Hepatocyte (in vitro differentiated cells): ENCODE measurements around the gene APBA2. TPM values are rescaled to one million over a fixed set of nuclear protein-coding genes. Genes with fewer than 3 reads are reported as not detected.

ENCODE experiments used
- DNase-seq: peaks from one replicate; pipeline ENCODE4 v3.0.0-alpha.2; 2016; ENCODE audit warnings: low spot score
- H2AFZ ChIP-seq: fragments of 200-600 bp; sonication (generic); 2 replicates; pipeline ENCODE4 v1.6.0; 2016; ENCODE audit warnings: antibody characterized with exemption, mild to moderate bottlenecking
- H3K27ac ChIP-seq: fragments of 200-600 bp; sonication (generic); 2 replicates; pipeline ENCODE4 v1.5.1; 2016; ENCODE audit warnings: mild to moderate bottlenecking
- H3K27me3 ChIP-seq: fragments of 200-600 bp; sonication (generic); 2 replicates; pipeline ENCODE4 v1.6.1; 2016
- H3K36me3 ChIP-seq: fragments of 200-600 bp; sonication (generic); replicated peaks from 2 replicates; pipeline ENCODE4 v1.5.1; 2016; ENCODE audit warnings: low read depth; ENCODE audit not compliant: insufficient read depth
- H3K4me1 ChIP-seq: fragments of 200-600 bp; sonication (generic); 2 replicates; pipeline ENCODE4 v1.5.1; 2016; ENCODE audit warnings: mild to moderate bottlenecking, moderate library complexity; ENCODE audit not compliant: insufficient read depth
- H3K4me2 ChIP-seq: fragments of 200-600 bp; sonication (generic); 2 replicates; pipeline ENCODE4 v1.6.0; 2016
- H3K4me3 ChIP-seq: fragments of 200-600 bp; sonication (generic); 2 replicates; pipeline ENCODE4 v1.5.1; 2016; ENCODE audit warnings: mild to moderate bottlenecking
- H3K79me2 ChIP-seq: fragments of 200-600 bp; sonication (generic); 2 replicates; pipeline ENCODE4 v1.6.0; 2017; ENCODE audit warnings: mild to moderate bottlenecking
- H3K9me2 ChIP-seq: fragments of 200-600 bp; sonication (generic); replicated peaks from 2 replicates; pipeline ENCODE4 v1.6.0; 2017; ENCODE audit warnings: mild to moderate bottlenecking; ENCODE audit not compliant: insufficient read depth
- H3K9me3 ChIP-seq: fragments of 200-600 bp; sonication (generic); 2 replicates; pipeline ENCODE4 v1.5.1; 2016; ENCODE audit warnings: low read depth, mild to moderate bottlenecking
- H4K20me1 ChIP-seq: fragments of 200-600 bp; sonication (generic); 2 replicates; pipeline ENCODE4 v1.6.0; 2016; ENCODE audit warnings: mild to moderate bottlenecking; ENCODE audit not compliant: insufficient read depth, poor library complexity, severe bottlenecking
- EZH2 ChIP-seq: fragments of 200-600 bp; sonication (generic); IDR thresholded peaks from 2 replicates; pipeline ENCODE4 v1.6.1; 2016; ENCODE audit warnings: antibody characterized with exemption, mild to moderate bottlenecking, borderline replicate concordance
- EZH2phosphoT487 ChIP-seq: fragments of 200-600 bp; sonication (generic); IDR thresholded peaks from one replicate; pipeline ENCODE4 v1.6.1; 2018; ENCODE audit warnings: antibody characterized with exemption, mild to moderate bottlenecking, low read depth, moderate library complexity; ENCODE audit not compliant: unreplicated experiment, severe bottlenecking
- WGBS: methylation state at CpG from one replicate; pipeline ENCODE4 v1.1.6; 2016; ENCODE audit warnings: low lambda C conversion rate; ENCODE audit errors: missing lambda C conversion rate; 5-methylcytosine and 5-hydroxymethylcytosine counted together
- polyA plus RNA-seq: library from polyadenylated mRNA; unstranded; fragments of >200 nt; fragmentation: Nextera tagmentation; extraction: Ambion mirVana; gene quantifications from 2 replicates; pipeline ENCODE4 v1.2.1, GENCODE V29; 2016
- total RNA-seq: library from RNA; depleted of rRNA; stranded (reverse); fragments of >200 nt; gene quantifications from 2 replicates; pipeline ENCODE4 v1.2.3, GENCODE V29; 2014
- TF ChIP-seq, protein P1 (sequence below): fragments of 200-600 bp; sonication (generic); IDR thresholded peaks from 2 replicates; pipeline ENCODE4 v1.5.1; 2016; ENCODE audit warnings: antibody characterized with exemption, mild to moderate bottlenecking; ENCODE audit not compliant: poor library complexity

APBA2 gene
- total and polyA plus RNA-seq, 2 experiments from 2014 or later: 8.4 to 10.1 TPM

- Histone ChIP-seq H3K27ac (no peak overlapping the region), H3K4me3 (no peak overlapping the region), H3K9me3 (no peaks in the 10 kb centered on the region), H3K4me2 (no peak overlapping the region), H3K27me3 (no peaks in the 10 kb centered on the region), H3K79me2 (no peaks in the 10 kb centered on the region), H3K9me2 (no peaks in the 10 kb centered on the region), H3K36me3 (no peaks in the 10 kb centered on the region), H3K4me1 (no peaks in the 10 kb centered on the region), H2AFZ (no peak overlapping the region), H4K20me1 (no peaks in the 10 kb centered on the region)
- WGBS: 88% methylated on average over 10 of the region's 10 CpGs
- no peak for TF ChIP-seq EZH2
- TF ChIP-seq EZH2phosphoT487: no peak
- TF ChIP-seq, protein P1, sequence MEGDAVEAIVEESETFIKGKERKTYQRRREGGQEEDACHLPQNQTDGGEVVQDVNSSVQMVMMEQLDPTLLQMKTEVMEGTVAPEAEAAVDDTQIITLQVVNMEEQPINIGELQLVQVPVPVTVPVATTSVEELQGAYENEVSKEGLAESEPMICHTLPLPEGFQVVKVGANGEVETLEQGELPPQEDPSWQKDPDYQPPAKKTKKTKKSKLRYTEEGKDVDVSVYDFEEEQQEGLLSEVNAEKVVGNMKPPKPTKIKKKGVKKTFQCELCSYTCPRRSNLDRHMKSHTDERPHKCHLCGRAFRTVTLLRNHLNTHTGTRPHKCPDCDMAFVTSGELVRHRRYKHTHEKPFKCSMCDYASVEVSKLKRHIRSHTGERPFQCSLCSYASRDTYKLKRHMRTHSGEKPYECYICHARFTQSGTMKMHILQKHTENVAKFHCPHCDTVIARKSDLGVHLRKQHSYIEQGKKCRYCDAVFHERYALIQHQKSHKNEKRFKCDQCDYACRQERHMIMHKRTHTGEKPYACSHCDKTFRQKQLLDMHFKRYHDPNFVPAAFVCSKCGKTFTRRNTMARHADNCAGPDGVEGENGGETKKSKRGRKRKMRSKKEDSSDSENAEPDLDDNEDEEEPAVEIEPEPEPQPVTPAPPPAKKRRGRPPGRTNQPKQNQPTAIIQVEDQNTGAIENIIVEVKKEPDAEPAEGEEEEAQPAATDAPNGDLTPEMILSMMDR: no peak
- no peak for DNase-seq
These were observed 35.6 kb downstream of the APBA2 start for GRCh38 chr15:28921336-28921735.

DNA sequence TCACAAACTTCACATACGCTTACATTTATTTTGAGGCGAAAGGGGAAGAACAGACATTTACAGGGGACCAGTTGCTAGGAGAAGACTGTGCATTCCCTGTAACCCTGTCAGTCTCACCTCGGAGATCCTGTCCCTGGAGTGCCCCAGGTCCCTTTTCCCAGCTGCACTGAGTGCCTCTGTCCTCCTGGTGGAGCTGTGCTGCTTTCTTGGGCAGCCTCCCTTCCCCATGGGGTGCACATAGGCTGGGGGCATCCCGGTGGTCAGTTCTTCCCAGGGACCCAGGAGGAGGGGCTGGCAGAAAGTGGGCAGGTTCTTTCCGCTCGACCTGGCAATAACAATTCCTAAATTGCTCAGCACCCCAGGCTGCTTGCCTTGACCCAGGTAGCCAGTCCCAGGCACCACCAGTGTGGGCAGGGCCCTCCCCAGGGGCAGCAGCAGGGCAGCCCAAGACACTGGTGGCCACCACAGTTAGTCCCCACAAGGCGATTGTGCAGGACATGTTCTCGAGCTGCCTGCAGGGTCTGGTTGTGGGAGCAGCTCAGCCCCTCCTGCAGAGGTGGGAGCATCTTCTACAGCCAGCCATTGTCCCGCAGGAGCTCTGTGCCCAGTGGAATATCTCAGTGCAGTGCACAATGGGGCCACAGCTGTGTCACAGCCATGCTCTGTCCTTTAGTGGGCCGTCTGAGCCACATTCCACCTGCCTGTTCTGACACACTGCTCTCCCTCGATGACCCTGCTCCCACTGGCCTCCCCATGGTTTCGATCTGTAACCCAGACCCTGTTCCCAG, 36.3 kb downstream of the APBA2 start:
- WGBS: 86% methylated on average over 12 of the region's 12 CpGs
- Histone ChIP-seq H3K79me2 (no peaks in the 10 kb centered on the region), H3K4me3 (no peak overlapping the region), H3K9me2 (no peaks in the 10 kb centered on the region), H3K36me3 (no peaks in the 10 kb centered on the region), H3K4me2 (no peak overlapping the region), H3K4me1 (no peaks in the 10 kb centered on the region), H4K20me1 (no peaks in the 10 kb centered on the region), H2AFZ (no peak overlapping the region), H3K27me3 (no peaks in the 10 kb centered on the region), H3K27ac (no peak overlapping the region), H3K9me3 (no peaks in the 10 kb centered on the region)
- TF ChIP-seq EZH2phosphoT487 (no peak), EZH2 (no peak)
- TF ChIP-seq, protein P1: no peak
- no peak for DNase-seq

GRCh38 chr15:28922707-28923012, 36.9 kb downstream of the APBA2 start:
- no peak for DNase-seq
- Histone ChIP-seq H3K9me3 (no peaks in the 10 kb centered on the region), H3K4me1 (no peaks in the 10 kb centered on the region), H3K9me2 (no peaks in the 10 kb centered on the region), H3K4me3 (no peak overlapping the region), H3K4me2 (no peak overlapping the region), H2AFZ (no peak overlapping the region), H3K27me3 (no peaks in the 10 kb centered on the region), H4K20me1 (no peaks in the 10 kb centered on the region), H3K27ac (no peak overlapping the region), H3K36me3 (no peaks in the 10 kb centered on the region), H3K79me2 (no peaks in the 10 kb centered on the region)
- WGBS: 92% methylated on average over 5 of the region's 5 CpGs
- TF ChIP-seq, protein P1: no peak
- TF ChIP-seq EZH2phosphoT487 (no peak), EZH2 (no peak)
